A673 (cell line): ENCODE data around the gene MGLL. TPM values are rescaled to one million over a fixed set of nuclear protein-coding genes. Genes with fewer than 3 reads are reported as not detected.

Experiments
- BruUV-seq: library from RNA; stranded (reverse); fragments of 400-500 nt; replicated peaks from 2 replicates; lab custom pipeline; 2021; lab: Mats Ljungman, UMichigan
- CTCF ChIA-PET: fragments of 300-600 bp; sonication (Branson Sonifier 250); formaldehyde crosslinking; loops from one replicate; lab custom pipeline; 2022; ENCODE audit warnings: antibody characterized with exemption; lab: Charles Lee
- POLR2A ChIA-PET: fragments of 300-600 bp; sonication (Branson Sonifier 250); formaldehyde crosslinking; loops from one replicate; lab custom pipeline; 2022; ENCODE audit warnings: antibody characterized with exemption; ENCODE audit not compliant: low non-redundant PET; lab: Charles Lee
- DNase-seq: peaks from one replicate; pipeline ENCODE4 v3.0.0-alpha.2; 2015; ENCODE audit warnings: low spot score
- H3K27ac ChIP-seq: fragments of 200-600 bp; sonication (generic); 2 replicates; pipeline ENCODE4 v1.5.1; 2016; ENCODE audit warnings: mixed run types, low read depth, mild to moderate bottlenecking, mixed read lengths, antibody characterized with exemption, low read length; ENCODE audit not compliant: poor library complexity, severe bottlenecking
- H3K27me3 ChIP-seq: fragments of 200-600 bp; sonication (generic); replicated peaks from 2 replicates; pipeline ENCODE4 v1.6.1; 2017; ENCODE audit warnings: mixed run types, low read depth, mild to moderate bottlenecking, mixed read lengths, antibody characterized with exemption, low read length; ENCODE audit not compliant: insufficient read depth, poor library complexity
- H3K36me3 ChIP-seq: fragments of 200-600 bp; sonication (generic); 2 replicates; pipeline ENCODE4 v1.6.1; 2016; ENCODE audit warnings: mixed run types, mild to moderate bottlenecking, mixed read lengths, antibody characterized with exemption, low read length; ENCODE audit not compliant: insufficient read depth, poor library complexity, severe bottlenecking
- H3K4me1 ChIP-seq: fragments of 200-600 bp; sonication (generic); 2 replicates; pipeline ENCODE4 v1.6.1; 2017; ENCODE audit warnings: mixed run types, mild to moderate bottlenecking, mixed read lengths, antibody characterized with exemption, low read length; ENCODE audit not compliant: insufficient read depth, poor library complexity, severe bottlenecking
- H3K4me3 ChIP-seq: fragments of 200-600 bp; sonication (generic); 2 replicates; pipeline ENCODE4 v1.5.1; 2016; ENCODE audit warnings: low read depth, mixed run types, mild to moderate bottlenecking, mixed read lengths, low read length; ENCODE audit not compliant: poor library complexity, severe bottlenecking
- H3K9me3 ChIP-seq: fragments of 200-600 bp; sonication (generic); 2 replicates; pipeline ENCODE4 v1.6.1; 2016; ENCODE audit warnings: mixed run types, low read depth, mild to moderate bottlenecking, mixed read lengths, antibody characterized with exemption, low read length; ENCODE audit not compliant: poor library complexity, severe bottlenecking
- CTCF ChIP-seq: fragments of 300-800, 200-600 bp; sonication (generic); conservative IDR thresholded peaks from 2 replicates; pipeline ENCODE4 v1.5.1; 2017; ENCODE audit warnings: low read depth, mild to moderate bottlenecking, antibody characterized with exemption, low read length, moderate library complexity, mixed read lengths
- EZH2 ChIP-seq: fragments of 200-600 bp; sonication (generic); IDR thresholded peaks from 2 replicates; pipeline ENCODE4 v1.6.1; 2017; ENCODE audit warnings: borderline replicate concordance, low read depth, mild to moderate bottlenecking, mixed read lengths, antibody characterized with exemption, low read length; ENCODE audit not compliant: poor library complexity, severe bottlenecking
- intact Hi-C: fragments of 100-400 bp; cut with micrococcal nuclease; formaldehyde crosslinking; loops from one replicate; pipeline ENCODE4 v1.10.0; 2022; ENCODE audit not compliant: unreplicated experiment
- total RNA-seq: library from RNA; stranded (reverse); gene quantifications from 2 replicates; pipeline ENCODE4 v1.2.3, GENCODE V29; 2021

The MGLL gene
- total RNA-seq, 1 experiment from 2014 or later, result 0.39 TPM

- CTCF ChIA-PET, result no interaction called here
- no peak for DNase-seq
- H3K27ac ChIP-seq, result no peak overlapping the region
- H3K27me3 ChIP-seq, result peaks cover 3% of the 10 kb centered on the region
- no peak overlapping the region for H3K4me3 ChIP-seq
- H3K9me3 ChIP-seq, result no peaks in the 10 kb centered on the region
- POLR2A ChIA-PET, result no interaction called here
- H3K4me1 ChIP-seq, result no peaks in the 10 kb centered on the region
- no peaks in the 10 kb centered on the region for H3K36me3 ChIP-seq
- no peak for TF ChIP-seq EZH2
- TF ChIP-seq CTCF, result no peak
- no TSS peak for BruUV-seq
- intact Hi-C loops, result no loop called here
These were observed 18.7 kb downstream of the MGLL start for GRCh38 chr3:127803619-127804018.

GRCh38 chr3:127802606-127803005 is 19.7 kb downstream of the MGLL start:
- Histone ChIP-seq H3K27ac (no peak overlapping the region), H3K4me3 (no peak overlapping the region), H3K36me3 (no peaks in the 10 kb centered on the region), H3K4me1 (no peaks in the 10 kb centered on the region), H3K27me3 (no peaks in the 10 kb centered on the region), H3K9me3 (no peaks in the 10 kb centered on the region)
- ChIA-PET POLR2A (interaction anchor here (0.7 kb wide), 1 partner anchor 105 kb away, joined by 3 read pairs; no protein-coding TSS in a partner anchor), CTCF (no interaction called here)
- DNase-seq, result no peak
- TF ChIP-seq CTCF (no peak), EZH2 (no peak)
- intact Hi-C loops, result no loop called here
- no TSS peak for BruUV-seq

GRCh38 chr3:127801731-127802313 is 20.5 kb downstream of the MGLL start:
- ChIA-PET POLR2A (no interaction called here), CTCF (no interaction called here)
- intact Hi-C loops, result no loop called here
- no peak for DNase-seq
- H3K27ac ChIP-seq, result no peak overlapping the region
- no peaks in the 10 kb centered on the region for H3K36me3 ChIP-seq
- H3K4me3 ChIP-seq, result no peak overlapping the region
- H3K4me1 ChIP-seq, result no peaks in the 10 kb centered on the region
- H3K27me3 ChIP-seq, result no peaks in the 10 kb centered on the region
- TF ChIP-seq EZH2, result no peak
- TF ChIP-seq CTCF, result no peak
- no TSS peak for BruUV-seq
- no peaks in the 10 kb centered on the region for H3K9me3 ChIP-seq
